Fibroblast of the aortic adventitia (primary cell): ENCODE results near the gene STOML1. TPM values are rescaled to one million over a fixed set of nuclear protein-coding genes. Genes with fewer than 3 reads are reported as not detected.

ENCODE experiments used
- DNase-seq: peaks from one replicate; pipeline ENCODE4 v3.0.0-alpha.2; 2010; ENCODE audit warnings: low read depth
- H3K4me3 ChIP-seq: 2 replicates; pipeline ENCODE4 v1.5.1; 2011; ENCODE audit warnings: low read depth, mild to moderate bottlenecking, control low read depth, low read length, moderate library complexity
- CTCF ChIP-seq: IDR thresholded peaks from 2 replicates; pipeline ENCODE4 v1.5.1; 2011; ENCODE audit warnings: mild to moderate bottlenecking, low read length, control low read depth, inconsistent platforms; ENCODE audit not compliant: insufficient read depth
- total RNA-seq: library from RNA; depleted of rRNA; stranded (reverse); fragments of >200 nt; gene quantifications from 2 replicates; pipeline ENCODE4 v1.2.3, GENCODE V29; 2012; ENCODE audit warnings: low replicate concordance

The STOML1 gene
- total RNA-seq, 1 donor = 19.0 TPM

GRCh38 chr15:73930371-73930770 lies 61.7 kb downstream of the STOML1 start:
- no peak for TF ChIP-seq CTCF
- peak overlapping the region; percentile 93 for H3K4me3 ChIP-seq
- DNase-seq = peak; percentile 93

GRCh38 chr15:73928971-73929627 lies 63.0 kb downstream of the STOML1 start:
- DNase-seq = no peak
- TF ChIP-seq CTCF = no peak
- peak overlapping the region; percentile 93 for H3K4me3 ChIP-seq

Other genes starting within 250 kb of the STOML1 start
- 1.2 and 5.5 TPM in 2 replicates for gene INSYN1, start 238.9 kb downstream of the STOML1 start, total RNA-seq
- not detected in 2 replicates for gene TBC1D21, start 118.7 kb downstream of the STOML1 start, total RNA-seq
- 53.4 and 176 TPM in 2 replicates for gene LOXL1, start 65.8 kb downstream of the STOML1 start, total RNA-seq
- gene PML, start 2.4 kb upstream of the STOML1 start, total RNA-seq = 29.3 and 31.9 TPM in 2 replicates
- not detected in 2 replicates for gene GOLGA6A, start 90.3 kb upstream of the STOML1 start, total RNA-seq
- 0.36 and 0.90 TPM in 2 replicates for gene ISLR2, start 138.3 kb upstream of the STOML1 start, total RNA-seq
- gene ISLR, start 181.4 kb upstream of the STOML1 start, total RNA-seq = 163 and 243 TPM in 2 replicates
- 0.18 and 0.25 TPM in 2 replicates for gene STRA6, start 210.5 kb upstream of the STOML1 start, total RNA-seq
- 0.09 TPM in 1 of 2 replicates, not detected in the other for gene CCDC33, start 244.0 kb upstream of the STOML1 start, total RNA-seq